ENCODE measurements around the gene SCAMP4. TPM values are rescaled to one million over a fixed set of nuclear protein-coding genes. Genes with fewer than 3 reads are reported as not detected.

SCAMP4 gene
- total RNA-seq, 4 donors from 2014 or later: 48.6 to 73.4 (median 58.1) TPM

GRCh38 chr19:1917926-1918325 is 12.7 kb downstream of the SCAMP4 start:
- no peaks in the 10 kb centered on the region for H3K9me3 ChIP-seq
- 76 to 83% methylated on average over 1 to 5 of the region's 25 CpGs for WGBS, 2 donors (ENCODE audit: low coverage in 1 of 2)
- TF ChIP-seq, protein P1, sequence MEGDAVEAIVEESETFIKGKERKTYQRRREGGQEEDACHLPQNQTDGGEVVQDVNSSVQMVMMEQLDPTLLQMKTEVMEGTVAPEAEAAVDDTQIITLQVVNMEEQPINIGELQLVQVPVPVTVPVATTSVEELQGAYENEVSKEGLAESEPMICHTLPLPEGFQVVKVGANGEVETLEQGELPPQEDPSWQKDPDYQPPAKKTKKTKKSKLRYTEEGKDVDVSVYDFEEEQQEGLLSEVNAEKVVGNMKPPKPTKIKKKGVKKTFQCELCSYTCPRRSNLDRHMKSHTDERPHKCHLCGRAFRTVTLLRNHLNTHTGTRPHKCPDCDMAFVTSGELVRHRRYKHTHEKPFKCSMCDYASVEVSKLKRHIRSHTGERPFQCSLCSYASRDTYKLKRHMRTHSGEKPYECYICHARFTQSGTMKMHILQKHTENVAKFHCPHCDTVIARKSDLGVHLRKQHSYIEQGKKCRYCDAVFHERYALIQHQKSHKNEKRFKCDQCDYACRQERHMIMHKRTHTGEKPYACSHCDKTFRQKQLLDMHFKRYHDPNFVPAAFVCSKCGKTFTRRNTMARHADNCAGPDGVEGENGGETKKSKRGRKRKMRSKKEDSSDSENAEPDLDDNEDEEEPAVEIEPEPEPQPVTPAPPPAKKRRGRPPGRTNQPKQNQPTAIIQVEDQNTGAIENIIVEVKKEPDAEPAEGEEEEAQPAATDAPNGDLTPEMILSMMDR (IDR thresholded peaks at IDR 0.05): no peak
- TF ChIP-seq POLR2AphosphoS5 (IDR thresholded peaks at IDR 0.05) (no peak), POLR2A (IDR thresholded peaks at IDR 0.05) (no peak), EP300 (IDR thresholded peaks at IDR 0.05) (no peak)
- peaks cover 0 to 84% of the 10 kb centered on the region in 2 donors for H3K36me3 ChIP-seq
- no peak overlapping the region for H3K27ac ChIP-seq
- H3K4me3 ChIP-seq: no peak overlapping the region
- ATAC-seq: no peak
- no peaks in the 10 kb centered on the region for H3K27me3 ChIP-seq
- H3K4me1 ChIP-seq: no peaks in the 10 kb centered on the region

DNA sequence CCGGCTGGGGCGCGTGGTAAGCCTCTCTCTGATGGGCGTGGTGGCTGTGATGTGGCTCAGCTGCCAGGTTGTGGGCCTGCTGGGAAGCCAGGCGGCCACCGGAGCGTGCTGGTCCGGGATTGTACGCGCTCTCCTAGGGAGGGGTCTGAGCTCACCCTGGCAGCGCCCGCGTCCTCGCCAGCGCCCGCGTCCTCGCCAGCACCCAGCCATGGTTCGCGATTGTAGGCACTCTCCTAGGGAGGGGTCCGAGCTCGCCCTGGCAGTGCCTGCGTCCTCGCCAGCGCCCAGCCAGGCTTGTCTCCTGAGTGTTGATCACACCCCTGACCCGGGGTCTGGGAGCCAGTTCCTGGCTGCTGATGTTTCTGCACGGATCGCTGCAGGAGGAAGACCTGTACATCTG is 13.8 kb downstream of the SCAMP4 start:
- no peaks in the 10 kb centered on the region for H3K4me1 ChIP-seq
- peaks cover 0 to 82% of the 10 kb centered on the region in 2 donors for H3K36me3 ChIP-seq
- no peak for TF ChIP-seq EP300 (IDR thresholded peaks at IDR 0.05)
- TF ChIP-seq POLR2AphosphoS5 (IDR thresholded peaks at IDR 0.05): no peak
- TF ChIP-seq, protein P1 (IDR thresholded peaks at IDR 0.05): no peak
- TF ChIP-seq POLR2A (IDR thresholded peaks at IDR 0.05): no peak
- H3K9me3 ChIP-seq: no peaks in the 10 kb centered on the region
- ATAC-seq: no peak
- H3K27ac ChIP-seq: no peak overlapping the region
- H3K4me3 ChIP-seq: no peak overlapping the region
- 67 to 90% methylated on average over 1 to 2 of the region's 28 CpGs for WGBS, 2 donors (ENCODE audit: low coverage in 1 of 2)
- no peaks in the 10 kb centered on the region for H3K27me3 ChIP-seq

- ATAC-seq: no peak
- Histone ChIP-seq H3K36me3 (peaks cover 0 to 85% of the 10 kb centered on the region in 2 donors), H3K4me3 (no peak overlapping the region), H3K9me3 (no peaks in the 10 kb centered on the region), H3K27me3 (no peaks in the 10 kb centered on the region), H3K27ac (no peak overlapping the region), H3K4me1 (no peaks in the 10 kb centered on the region)
- WGBS, 2 donors (ENCODE audit: low coverage in 1 of 2): no CpG with 5 or more reads among the region's 19 CpGs
- TF ChIP-seq POLR2A (IDR thresholded peaks at IDR 0.05): no peak
- no peak for TF ChIP-seq EP300 (IDR thresholded peaks at IDR 0.05)
- TF ChIP-seq, protein P1 (IDR thresholded peaks at IDR 0.05): no peak
- TF ChIP-seq POLR2AphosphoS5 (IDR thresholded peaks at IDR 0.05): no peak
Observed at GRCh38 chr19:1920644-1921043, 15.4 kb downstream of the SCAMP4 start.

DNA sequence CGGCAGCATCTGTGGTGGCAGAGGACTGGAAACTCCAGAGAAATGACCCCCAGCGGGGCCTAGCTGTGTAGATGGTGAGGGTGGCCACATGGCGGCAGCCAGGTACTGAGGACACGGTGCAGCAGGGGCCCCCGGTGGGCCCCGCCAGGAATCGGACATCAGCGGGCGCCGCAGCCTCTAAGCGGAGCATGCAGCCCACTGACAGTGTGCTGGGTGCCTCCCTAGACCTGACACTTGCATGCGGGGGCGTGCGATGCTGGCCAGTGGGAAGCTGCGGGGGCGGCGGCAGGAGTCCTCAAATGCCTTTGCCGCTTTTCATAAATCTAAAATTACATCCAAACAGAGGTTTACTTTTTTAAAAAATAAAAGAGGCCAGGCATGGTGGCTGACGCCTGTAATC is 16.1 kb downstream of the SCAMP4 start:
- Histone ChIP-seq H3K9me3 (no peaks in the 10 kb centered on the region), H3K27me3 (no peaks in the 10 kb centered on the region), H3K4me3 (no peak overlapping the region), H3K4me1 (no peaks in the 10 kb centered on the region), H3K27ac (no peak overlapping the region), H3K36me3 (peaks cover 0 to 88% of the 10 kb centered on the region in 2 donors)
- TF ChIP-seq, protein P1 (IDR thresholded peaks at IDR 0.05): no peak
- TF ChIP-seq EP300 (IDR thresholded peaks at IDR 0.05) (no peak), POLR2A (IDR thresholded peaks at IDR 0.05) (no peak), POLR2AphosphoS5 (IDR thresholded peaks at IDR 0.05) (no peak)
- ATAC-seq: no peak
- WGBS, 2 donors (ENCODE audit: low coverage in 1 of 2): 80% methylated on average over 2 of the region's 19 CpGs; no CpG with 5 or more reads in 1 of the 2 donors

DNA sequence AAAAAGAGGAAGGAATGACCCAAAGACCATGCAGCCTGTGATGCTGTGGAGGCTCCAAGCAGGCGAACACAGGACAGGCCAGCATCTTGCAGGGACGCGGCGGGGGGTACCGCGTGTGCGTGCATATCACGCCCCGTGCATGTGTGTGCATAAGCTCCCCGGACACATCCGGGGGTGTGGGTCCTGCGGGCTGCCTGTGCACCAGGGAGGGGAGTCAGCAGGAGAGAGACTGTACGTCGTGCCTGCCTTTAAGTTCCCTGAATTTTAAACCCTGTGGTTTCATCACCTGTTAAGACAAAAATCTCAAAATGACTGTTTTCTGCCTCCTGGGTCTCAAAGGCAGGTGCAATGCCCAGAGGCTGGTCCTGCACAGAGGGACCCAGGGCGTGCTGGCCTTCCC is 16.6 kb downstream of the SCAMP4 start:
- TF ChIP-seq, protein P1 (IDR thresholded peaks at IDR 0.05): no peak
- no peak for TF ChIP-seq POLR2AphosphoS5 (IDR thresholded peaks at IDR 0.05)
- no peak for TF ChIP-seq EP300 (IDR thresholded peaks at IDR 0.05)
- no peak for TF ChIP-seq POLR2A (IDR thresholded peaks at IDR 0.05)
- no peaks in the 10 kb centered on the region for H3K27me3 ChIP-seq
- H3K4me3 ChIP-seq: no peak overlapping the region
- peaks cover 0 to 86% of the 10 kb centered on the region in 2 donors for H3K36me3 ChIP-seq
- no peaks in the 10 kb centered on the region for H3K9me3 ChIP-seq
- H3K27ac ChIP-seq: no peak overlapping the region
- no peak for ATAC-seq
- H3K4me1 ChIP-seq: no peaks in the 10 kb centered on the region
- WGBS, 2 donors (ENCODE audit: low coverage in 1 of 2): 90% methylated on average over 4 of the region's 15 CpGs; no CpG with 5 or more reads in 1 of the 2 donors
